ENCODE results near the gene PTPN11. TPM values are rescaled to one million over a fixed set of nuclear protein-coding genes. Genes with fewer than 3 reads are reported as not detected.
"Not testable (repeated sequence)": the region's sequence is repeated elsewhere in the genome, so short reads cannot be mapped to it uniquely, and the experiment has no call there.

PTPN11 gene
- total RNA-seq, 1 experiment from 2014 or later = 65.3 TPM

DNA sequence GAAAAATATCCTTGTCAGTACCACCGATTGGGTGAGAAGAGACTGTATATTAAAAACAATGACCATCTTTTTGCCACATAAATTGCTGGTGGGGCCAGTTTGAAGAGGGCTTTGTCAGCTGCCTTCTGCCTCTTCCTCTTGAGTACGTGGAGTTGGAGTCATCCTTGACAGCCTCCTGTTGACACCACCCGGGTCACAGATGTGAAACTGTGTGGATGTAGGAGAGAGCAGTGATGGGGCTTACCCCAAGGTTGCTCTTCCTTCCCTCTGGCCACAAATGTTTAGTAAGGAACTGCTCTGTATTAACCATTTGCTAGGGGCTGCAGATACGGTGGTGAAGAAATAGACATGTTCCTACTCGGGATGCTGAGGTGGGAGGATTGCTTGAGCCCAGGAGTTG is 12.2 kb downstream of the PTPN11 start:
- H3K36me3 ChIP-seq (ENCODE audit: insufficient read depth, low read length) = 0 out of 2 replicates have a peak, but pooled peaks cover 6% of the 10 kb centered on the region
- DNase-seq = no peak
- H3K9me2 ChIP-seq (replicated peaks; ENCODE audit: insufficient read depth, low read length) = no peaks in the 10 kb centered on the region
- H3K9ac ChIP-seq (ENCODE audit: low read length) = no peak overlapping the region
- no peak overlapping the region for H3K4me3 ChIP-seq (ENCODE audit: low read length)
- H4K20me1 ChIP-seq (ENCODE audit: insufficient read depth, low read depth, low read length) = no peaks in the 10 kb centered on the region
- H2AFZ ChIP-seq (ENCODE audit: low read length) = no peak overlapping the region
- H3K4me2 ChIP-seq (ENCODE audit: low read depth, low read length, poor library complexity, severe bottlenecking) = no peak overlapping the region
- H3K27ac ChIP-seq (ENCODE audit: low read length) = no peak overlapping the region
- H3K9me3 ChIP-seq (ENCODE audit: low read length) = no peaks in the 10 kb centered on the region
- H3K27me3 ChIP-seq (ENCODE audit: low read length) = no peaks in the 10 kb centered on the region
- no peaks in the 10 kb centered on the region for H3K4me1 ChIP-seq (ENCODE audit: low read length)
- H3K79me2 ChIP-seq (ENCODE audit: low read length) = peaks cover 93% of the 10 kb centered on the region

DNA sequence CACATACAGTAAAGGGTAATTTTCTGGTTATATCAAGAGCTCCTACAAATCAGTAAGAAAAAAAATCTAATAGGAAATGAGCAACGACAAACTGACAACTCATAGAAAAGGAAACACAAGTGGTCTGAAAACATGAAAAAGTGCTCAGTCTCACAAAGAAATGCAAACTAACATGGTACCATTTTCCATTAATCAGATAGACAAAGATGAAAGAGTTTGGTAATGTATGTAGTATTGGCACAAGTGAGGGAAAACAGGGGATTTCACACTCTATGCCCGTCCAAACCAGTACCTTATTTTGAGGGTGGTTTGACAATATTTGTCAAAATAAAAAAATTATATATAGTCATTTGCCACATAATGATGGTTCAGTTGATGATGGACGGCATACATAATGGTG is 13.2 kb downstream of the PTPN11 start:
- Histone ChIP-seq H3K36me3 (ENCODE audit: insufficient read depth, low read length) (0 out of 2 replicates have a peak, but pooled peaks cover 4% of the 10 kb centered on the region), H3K4me2 (ENCODE audit: low read depth, low read length, poor library complexity, severe bottlenecking) (no peak overlapping the region), H3K79me2 (ENCODE audit: low read length) (peaks cover 93% of the 10 kb centered on the region), H3K27ac (ENCODE audit: low read length) (no peak overlapping the region), H3K9ac (ENCODE audit: low read length) (no peak overlapping the region), H3K27me3 (ENCODE audit: low read length) (no peaks in the 10 kb centered on the region), H3K4me3 (ENCODE audit: low read length) (no peak overlapping the region), H2AFZ (ENCODE audit: low read length) (no peak overlapping the region), H3K4me1 (ENCODE audit: low read length) (no peaks in the 10 kb centered on the region), H3K9me2 (replicated peaks; ENCODE audit: insufficient read depth, low read length) (no peaks in the 10 kb centered on the region), H3K9me3 (ENCODE audit: low read length) (no peaks in the 10 kb centered on the region), H4K20me1 (ENCODE audit: insufficient read depth, low read depth, low read length) (no peaks in the 10 kb centered on the region)
- DNase-seq = no peak

DNA sequence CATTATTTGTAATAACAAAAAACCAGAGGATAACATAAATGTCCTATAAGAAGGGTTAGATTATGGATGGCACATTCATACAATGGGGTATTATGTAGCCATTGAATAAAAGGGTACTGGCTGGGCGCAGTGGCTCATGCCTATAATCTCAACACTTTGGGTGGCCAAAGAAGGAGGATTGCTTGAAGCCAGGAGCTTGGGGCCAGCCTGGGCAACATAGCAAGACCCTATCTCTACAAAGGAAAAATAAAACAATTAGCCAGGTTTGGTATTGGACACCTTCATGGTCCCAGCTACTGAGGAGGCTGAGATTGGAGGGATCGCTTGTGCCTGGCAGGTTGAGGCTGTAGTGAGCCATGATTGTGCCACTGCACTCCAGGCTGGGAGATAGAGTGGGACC is 14.8 kb downstream of the PTPN11 start:
- H3K79me2 ChIP-seq (ENCODE audit: low read length) = peaks cover 98% of the 10 kb centered on the region
- H3K9ac ChIP-seq (ENCODE audit: low read length) = no peak overlapping the region
- no peaks in the 10 kb centered on the region for H3K9me3 ChIP-seq (ENCODE audit: low read length)
- H3K4me3 ChIP-seq (ENCODE audit: low read length) = no peak overlapping the region
- H3K27me3 ChIP-seq (ENCODE audit: low read length) = no peaks in the 10 kb centered on the region
- H3K27ac ChIP-seq (ENCODE audit: low read length) = no peak overlapping the region
- no peak overlapping the region for H2AFZ ChIP-seq (ENCODE audit: low read length)
- H4K20me1 ChIP-seq (ENCODE audit: insufficient read depth, low read depth, low read length) = no peaks in the 10 kb centered on the region
- no peak overlapping the region for H3K4me2 ChIP-seq (ENCODE audit: low read depth, low read length, poor library complexity, severe bottlenecking)
- no peaks in the 10 kb centered on the region for H3K9me2 ChIP-seq (replicated peaks; ENCODE audit: insufficient read depth, low read length)
- 0 out of 2 replicates have a peak, but pooled peaks cover 4% of the 10 kb centered on the region for H3K36me3 ChIP-seq (ENCODE audit: insufficient read depth, low read length)
- H3K4me1 ChIP-seq (ENCODE audit: low read length) = no peaks in the 10 kb centered on the region
- no peak for DNase-seq

DNA sequence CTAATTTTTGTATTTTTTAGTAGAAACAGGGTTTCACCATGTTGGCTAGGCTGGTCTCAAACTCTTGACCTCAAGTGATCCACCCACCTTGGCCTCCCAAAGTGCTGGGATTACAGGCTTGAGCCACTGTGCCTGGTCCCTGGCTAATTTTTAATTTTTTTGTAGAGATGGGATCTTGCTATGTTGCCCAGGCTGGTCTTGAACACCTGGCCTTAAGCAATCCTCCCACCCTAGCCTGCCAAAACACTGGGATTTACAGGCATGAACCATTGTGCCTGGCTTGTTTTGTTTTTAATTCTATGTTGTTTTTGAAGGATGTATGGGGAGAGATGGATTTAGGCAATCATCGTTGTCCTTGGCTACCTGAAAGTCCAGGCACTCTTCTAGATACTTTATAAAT is 19.9 kb downstream of the PTPN11 start:
- not testable (repeated sequence) for H3K36me3 ChIP-seq (ENCODE audit: insufficient read depth, low read length); H4K20me1 ChIP-seq (ENCODE audit: insufficient read depth, low read depth, low read length); H3K4me1 ChIP-seq (ENCODE audit: low read length); H3K9ac ChIP-seq (ENCODE audit: low read length); H3K9me3 ChIP-seq (ENCODE audit: low read length); H3K27ac ChIP-seq (ENCODE audit: low read length); H3K27me3 ChIP-seq (ENCODE audit: low read length); H3K9me2 ChIP-seq (replicated peaks; ENCODE audit: insufficient read depth, low read length); H2AFZ ChIP-seq (ENCODE audit: low read length); DNase-seq; H3K4me2 ChIP-seq (ENCODE audit: low read depth, low read length, poor library complexity, severe bottlenecking); H3K4me3 ChIP-seq (ENCODE audit: low read length)
- peaks cover 88% of the 10 kb centered on the region for H3K79me2 ChIP-seq (ENCODE audit: low read length)

DNA sequence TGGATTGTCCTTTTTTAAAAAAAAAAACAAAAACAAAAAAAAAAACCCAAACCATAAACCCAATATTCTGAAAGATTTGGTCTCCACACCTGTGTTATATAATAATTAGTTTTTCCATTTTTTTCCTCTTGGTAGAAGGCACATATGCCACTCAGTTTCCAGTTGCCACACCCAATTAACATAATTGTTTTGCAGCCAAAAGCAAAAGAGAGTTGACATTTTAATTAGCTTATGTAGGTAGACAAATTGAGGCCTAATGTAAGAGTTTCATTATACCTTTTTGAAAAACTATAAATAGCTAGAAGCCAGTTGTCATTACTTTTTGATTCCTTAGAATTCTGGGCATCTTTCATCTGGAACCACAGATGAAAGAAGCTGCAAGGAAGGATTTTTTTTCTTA is 21.0 kb downstream of the PTPN11 start:
- no peak for DNase-seq
- no peaks in the 10 kb centered on the region for H4K20me1 ChIP-seq (ENCODE audit: insufficient read depth, low read depth, low read length)
- H3K79me2 ChIP-seq (ENCODE audit: low read length) = peaks cover 88% of the 10 kb centered on the region

DNA sequence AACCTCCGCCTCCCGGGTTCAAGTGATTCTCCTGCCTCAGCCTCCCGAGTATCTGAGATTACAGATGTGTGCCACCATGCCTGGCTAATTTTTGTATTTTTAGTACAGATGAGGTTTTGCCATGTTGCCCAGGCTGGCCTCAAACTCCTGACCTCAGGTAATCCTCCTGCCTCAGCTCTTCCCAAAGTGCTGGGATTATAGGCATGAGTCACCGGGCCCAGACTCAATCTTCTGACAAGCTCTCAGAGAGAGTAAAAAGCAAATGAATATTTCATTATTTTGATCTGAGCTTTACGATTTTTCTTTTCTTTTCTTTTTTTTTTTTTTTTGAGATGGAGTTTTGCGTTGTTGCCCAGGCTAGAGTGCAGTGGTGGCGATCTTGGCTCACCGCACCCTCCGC is 21.9 kb downstream of the PTPN11 start:
- H3K9me2 ChIP-seq (replicated peaks; ENCODE audit: insufficient read depth, low read length); H3K4me3 ChIP-seq (ENCODE audit: low read length); H4K20me1 ChIP-seq (ENCODE audit: insufficient read depth, low read depth, low read length); DNase-seq; H3K36me3 ChIP-seq (ENCODE audit: insufficient read depth, low read length); H3K9me3 ChIP-seq (ENCODE audit: low read length); H3K4me2 ChIP-seq (ENCODE audit: low read depth, low read length, poor library complexity, severe bottlenecking); H3K4me1 ChIP-seq (ENCODE audit: low read length); H3K9ac ChIP-seq (ENCODE audit: low read length); H3K27ac ChIP-seq (ENCODE audit: low read length); H2AFZ ChIP-seq (ENCODE audit: low read length); H3K27me3 ChIP-seq (ENCODE audit: low read length): not testable (repeated sequence)
- peaks cover 82% of the 10 kb centered on the region for H3K79me2 ChIP-seq (ENCODE audit: low read length)

More for the DNA sequence above, 21.0 kb downstream of the PTPN11 start:
- Histone ChIP-seq H3K9me2 (replicated peaks; ENCODE audit: insufficient read depth, low read length) (no peaks in the 10 kb centered on the region), H3K9me3 (ENCODE audit: low read length) (no peaks in the 10 kb centered on the region), H3K27me3 (ENCODE audit: low read length) (no peaks in the 10 kb centered on the region), H3K4me3 (ENCODE audit: low read length) (no peak overlapping the region), H3K4me1 (ENCODE audit: low read length) (peaks cover 4% of the 10 kb centered on the region), H3K4me2 (ENCODE audit: low read depth, low read length, poor library complexity, severe bottlenecking) (no peak overlapping the region), H3K9ac (ENCODE audit: low read length) (no peak overlapping the region), H2AFZ (ENCODE audit: low read length) (no peak overlapping the region), H3K36me3 (ENCODE audit: insufficient read depth, low read length) (no peaks in the 10 kb centered on the region), H3K27ac (ENCODE audit: low read length) (no peak overlapping the region)

DNA sequence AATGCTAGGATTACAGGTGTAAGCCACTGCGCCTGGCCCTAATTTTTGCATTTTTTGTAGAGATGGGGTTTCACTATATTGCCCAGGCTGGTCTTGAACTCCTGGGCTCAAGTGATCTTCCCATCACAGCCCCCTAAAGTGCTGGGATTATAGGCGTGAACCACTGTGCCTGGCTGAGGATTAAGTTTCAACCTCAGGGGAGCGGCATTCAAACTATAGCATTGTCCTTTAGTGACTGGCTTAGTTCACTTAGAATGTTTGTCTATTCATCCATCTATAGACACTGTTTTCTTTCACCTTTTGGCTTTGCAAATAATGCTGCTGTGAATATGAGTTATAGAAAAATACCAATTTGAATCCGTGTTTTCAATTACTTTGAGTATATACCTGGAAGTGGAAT is 25.2 kb downstream of the PTPN11 start:
- peaks cover 4% of the 10 kb centered on the region for H3K4me1 ChIP-seq (ENCODE audit: low read length)
- no peaks in the 10 kb centered on the region for H3K27me3 ChIP-seq (ENCODE audit: low read length)
- H3K9me3 ChIP-seq (ENCODE audit: low read length) = no peaks in the 10 kb centered on the region
- no peak overlapping the region for H3K27ac ChIP-seq (ENCODE audit: low read length)
- no peak overlapping the region for H3K4me2 ChIP-seq (ENCODE audit: low read depth, low read length, poor library complexity, severe bottlenecking)
- H2AFZ ChIP-seq (ENCODE audit: low read length) = no peak overlapping the region
- H4K20me1 ChIP-seq (ENCODE audit: insufficient read depth, low read depth, low read length) = no peaks in the 10 kb centered on the region
- no peak overlapping the region for H3K4me3 ChIP-seq (ENCODE audit: low read length)
- H3K9me2 ChIP-seq (replicated peaks; ENCODE audit: insufficient read depth, low read length) = no peaks in the 10 kb centered on the region
- no peaks in the 10 kb centered on the region for H3K36me3 ChIP-seq (ENCODE audit: insufficient read depth, low read length)
- H3K9ac ChIP-seq (ENCODE audit: low read length) = no peak overlapping the region
- H3K79me2 ChIP-seq (ENCODE audit: low read length) = peaks cover 58% of the 10 kb centered on the region
- no peak for DNase-seq

DNA sequence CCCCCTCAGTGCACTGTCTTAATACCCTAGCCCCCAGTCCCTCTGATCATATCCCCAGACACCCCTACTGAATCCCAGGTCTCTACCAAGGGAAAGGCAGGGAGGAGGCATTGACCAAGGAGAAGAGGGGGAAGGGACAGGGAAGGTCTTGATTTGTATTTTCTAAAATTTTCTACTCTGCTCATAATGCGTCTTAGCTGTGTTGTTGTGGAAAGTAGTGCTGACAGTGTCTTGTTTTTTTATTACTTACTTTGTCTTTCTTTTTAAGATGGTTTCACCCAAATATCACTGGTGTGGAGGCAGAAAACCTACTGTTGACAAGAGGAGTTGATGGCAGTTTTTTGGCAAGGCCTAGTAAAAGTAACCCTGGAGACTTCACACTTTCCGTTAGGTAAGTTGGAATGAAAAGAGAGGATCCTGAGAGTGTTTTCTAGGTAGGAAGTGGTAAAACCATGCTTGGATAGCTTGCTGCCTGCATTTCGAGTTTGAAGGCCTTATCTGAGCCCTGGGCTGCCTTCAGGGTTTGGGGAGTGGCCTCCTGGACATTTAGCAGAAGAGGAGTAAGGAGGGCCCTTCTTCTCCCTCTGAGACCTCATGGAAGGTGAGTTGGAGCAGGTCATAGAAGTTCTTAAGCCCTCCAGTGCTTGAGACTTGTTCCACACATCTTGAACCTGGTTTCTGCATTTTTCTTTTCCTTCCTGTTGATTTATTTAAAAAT is 27.4 kb downstream of the PTPN11 start:
- Histone ChIP-seq H3K27me3 (ENCODE audit: low read length) (no peaks in the 10 kb centered on the region), H2AFZ (ENCODE audit: low read length) (no peak overlapping the region), H3K4me3 (ENCODE audit: low read length) (no peak overlapping the region), H3K9me2 (replicated peaks; ENCODE audit: insufficient read depth, low read length) (no peaks in the 10 kb centered on the region), H3K27ac (ENCODE audit: low read length) (no peak overlapping the region), H4K20me1 (ENCODE audit: insufficient read depth, low read depth, low read length) (no peaks in the 10 kb centered on the region), H3K9me3 (ENCODE audit: low read length) (no peaks in the 10 kb centered on the region), H3K4me1 (ENCODE audit: low read length) (peaks cover 4% of the 10 kb centered on the region), H3K36me3 (ENCODE audit: insufficient read depth, low read length) (peaks cover 12% of the 10 kb centered on the region; the same call in 1 of the 2 replicates), H3K79me2 (ENCODE audit: low read length) (peaks cover 42% of the 10 kb centered on the region), H3K9ac (ENCODE audit: low read length) (no peak overlapping the region), H3K4me2 (ENCODE audit: low read depth, low read length, poor library complexity, severe bottlenecking) (no peak overlapping the region)
- no peak for DNase-seq
